Posterior cingulate gyrus (tissue), 11 donors: ENCODE measurements around the gene KCNH2.
"Not testable (repeated sequence)": the region's sequence is repeated elsewhere in the genome, so short reads cannot be mapped to it uniquely, and the experiment has no call there.

ENCODE experiments used
- DNase-seq, 10 donors: peaks; one replicate each; pipeline versions ENCODE4 v3.0.0 to v3.0.0-alpha.2; 2020 to 2021; ENCODE audit warnings: mixed read lengths in 3 of 10
- intact Hi-C: fragments of 100-400 bp; cut with DNase I; formaldehyde crosslinking; loops from one replicate; pipeline ENCODE4 v1.15.1; 2023

Gene KCNH2

DNA sequence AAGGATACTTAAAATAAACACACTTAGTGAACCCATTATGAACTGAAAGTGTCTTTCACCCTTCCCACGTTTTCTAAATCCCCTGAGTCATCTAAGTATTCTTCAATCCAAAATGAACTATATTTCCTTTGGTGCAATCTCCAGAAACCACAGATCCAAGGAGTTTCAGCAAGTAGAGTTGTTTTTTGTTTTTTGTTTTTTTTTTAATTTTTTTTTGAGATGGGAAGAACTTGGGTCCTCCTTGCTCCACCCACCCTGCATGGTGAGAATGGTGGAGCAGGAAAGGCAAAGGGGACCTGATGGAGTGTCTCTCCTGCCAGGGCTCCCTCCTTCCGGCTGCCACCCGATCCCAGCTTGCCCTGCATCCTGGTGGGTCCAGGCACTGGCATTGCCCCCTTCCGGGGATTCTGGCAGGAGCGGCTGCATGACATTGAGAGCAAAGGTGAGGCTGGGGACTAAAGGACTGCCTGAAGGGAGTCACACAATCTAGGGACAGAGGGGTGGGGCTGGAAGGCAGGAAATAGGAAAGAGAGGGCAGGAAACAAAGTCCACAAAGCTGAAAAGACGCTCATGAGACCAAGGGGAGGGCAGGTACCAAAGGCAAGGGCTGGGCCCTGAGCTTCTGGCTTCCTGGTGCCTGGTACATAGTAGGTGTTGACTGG is 34.0 kb upstream of the KCNH2 start:
- intact Hi-C loops, result no loop called here
- DNase-seq, result peak in 1 of 10 donors; percentile 70

- intact Hi-C loops, DNase-seq: not testable (repeated sequence)
These were observed 33.5 kb upstream of the KCNH2 start for GRCh38 chr7:151011616-151012015.

GRCh38 chr7:151011097-151011409 is 32.9 kb upstream of the KCNH2 start:
- no peak for DNase-seq
- intact Hi-C loops, result no loop called here

DNA sequence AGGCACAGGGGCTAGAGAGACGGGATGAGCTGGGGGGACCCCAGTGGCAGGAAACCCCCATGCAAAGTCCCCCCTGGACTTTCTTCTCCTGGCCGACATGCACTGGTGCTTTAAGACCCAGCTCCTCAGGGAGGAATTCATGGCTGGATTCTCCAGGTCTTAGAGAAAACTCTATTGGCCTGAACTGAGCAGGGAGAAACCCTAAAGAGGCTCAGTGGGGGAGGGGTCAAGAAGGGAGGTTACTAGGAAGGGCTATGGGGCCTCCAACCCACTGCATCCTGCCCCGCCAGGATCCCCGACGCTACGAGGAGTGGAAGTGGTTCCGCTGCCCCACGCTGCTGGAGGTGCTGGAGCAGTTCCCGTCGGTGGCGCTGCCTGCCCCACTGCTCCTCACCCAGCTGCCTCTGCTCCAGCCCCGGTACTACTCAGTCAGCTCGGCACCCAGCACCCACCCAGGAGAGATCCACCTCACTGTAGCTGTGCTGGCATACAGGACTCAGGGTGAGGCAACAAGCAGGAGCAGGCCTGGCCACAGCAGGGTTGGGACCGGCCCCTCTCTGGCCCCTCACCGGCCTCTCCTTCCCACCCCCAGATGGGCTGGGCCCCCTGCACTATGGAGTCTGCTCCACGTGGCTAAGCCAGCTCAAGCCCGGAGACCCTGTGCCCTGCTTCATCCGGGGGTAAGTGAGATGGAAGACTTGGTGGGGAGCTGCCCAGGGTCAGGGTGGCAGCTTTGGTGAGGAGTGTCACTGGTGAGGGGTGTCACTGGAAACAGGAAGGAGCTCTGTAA is 32.4 kb upstream of the KCNH2 start:
- intact Hi-C loops, result no loop called here
- peak in 1 of 10 donors; percentile 72 for DNase-seq

DNA sequence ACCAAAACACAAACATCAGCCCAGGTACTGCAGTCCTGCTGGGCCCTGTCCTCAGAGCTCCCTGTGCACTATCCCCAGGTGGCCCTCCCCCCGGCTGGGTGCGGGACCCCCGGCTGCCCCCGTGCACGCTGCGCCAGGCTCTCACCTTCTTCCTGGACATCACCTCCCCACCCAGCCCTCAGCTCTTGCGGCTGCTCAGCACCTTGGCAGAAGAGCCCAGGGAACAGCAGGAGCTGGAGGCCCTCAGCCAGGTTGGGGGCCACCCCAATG is 31.9 kb upstream of the KCNH2 start:
- no peak for DNase-seq
- intact Hi-C loops, result no loop called here

GRCh38 chr7:151009327-151010036 is 31.4 kb upstream of the KCNH2 start:
- no peak for DNase-seq
- intact Hi-C loops, result no loop called here

DNA sequence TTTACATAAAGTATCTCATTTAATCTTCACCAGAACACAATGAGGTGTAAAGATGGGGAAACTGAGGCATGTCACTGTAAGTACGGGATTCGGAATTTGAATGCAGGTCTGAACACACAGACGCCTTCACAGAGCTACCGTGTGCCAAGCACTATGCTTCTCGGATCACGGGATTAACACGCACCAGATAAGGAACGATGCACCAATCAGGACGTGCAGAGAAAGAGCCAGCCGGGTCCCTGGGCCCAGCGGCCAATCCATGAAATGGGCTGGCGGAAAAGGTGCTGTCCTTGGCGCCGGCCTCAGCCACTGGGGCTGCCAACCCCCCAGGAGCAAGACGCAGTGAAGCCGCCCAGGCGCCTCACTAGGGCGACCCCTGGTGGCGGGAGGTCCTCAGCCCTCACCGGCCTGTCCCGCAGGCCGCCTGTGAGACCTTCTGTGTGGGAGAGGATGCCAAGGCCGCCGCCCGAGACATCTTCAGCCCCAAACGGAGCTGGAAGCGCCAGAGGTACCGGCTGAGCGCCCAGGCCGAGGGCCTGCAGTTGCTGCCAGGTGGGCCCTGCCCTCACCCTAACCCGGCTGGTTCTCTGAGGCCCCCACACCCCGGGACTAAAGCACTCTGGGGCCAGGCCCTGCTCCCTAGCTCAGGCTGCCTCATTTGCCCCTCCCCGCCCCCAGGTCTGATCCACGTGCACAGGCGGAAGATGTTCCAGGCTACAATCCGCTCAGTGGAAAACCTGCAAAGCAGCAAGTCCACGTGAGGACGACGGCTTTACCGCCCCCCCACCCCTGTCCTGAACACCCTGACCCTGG is 30.6 kb upstream of the KCNH2 start:
- DNase-seq, result peak in 7 of 10 donors; percentile 37 to 93 (median 57)
- intact Hi-C loops, result no loop called here

GRCh38 chr7:151008143-151008510 is 30.0 kb upstream of the KCNH2 start:
- intact Hi-C loops, result no loop called here
- DNase-seq, result no peak

- intact Hi-C loops, result no loop called here
- DNase-seq, result peak in 1 of 10 donors; percentile 84
These were observed 29.4 kb upstream of the KCNH2 start for GRCh38 chr7:151007469-151007898.

DNA sequence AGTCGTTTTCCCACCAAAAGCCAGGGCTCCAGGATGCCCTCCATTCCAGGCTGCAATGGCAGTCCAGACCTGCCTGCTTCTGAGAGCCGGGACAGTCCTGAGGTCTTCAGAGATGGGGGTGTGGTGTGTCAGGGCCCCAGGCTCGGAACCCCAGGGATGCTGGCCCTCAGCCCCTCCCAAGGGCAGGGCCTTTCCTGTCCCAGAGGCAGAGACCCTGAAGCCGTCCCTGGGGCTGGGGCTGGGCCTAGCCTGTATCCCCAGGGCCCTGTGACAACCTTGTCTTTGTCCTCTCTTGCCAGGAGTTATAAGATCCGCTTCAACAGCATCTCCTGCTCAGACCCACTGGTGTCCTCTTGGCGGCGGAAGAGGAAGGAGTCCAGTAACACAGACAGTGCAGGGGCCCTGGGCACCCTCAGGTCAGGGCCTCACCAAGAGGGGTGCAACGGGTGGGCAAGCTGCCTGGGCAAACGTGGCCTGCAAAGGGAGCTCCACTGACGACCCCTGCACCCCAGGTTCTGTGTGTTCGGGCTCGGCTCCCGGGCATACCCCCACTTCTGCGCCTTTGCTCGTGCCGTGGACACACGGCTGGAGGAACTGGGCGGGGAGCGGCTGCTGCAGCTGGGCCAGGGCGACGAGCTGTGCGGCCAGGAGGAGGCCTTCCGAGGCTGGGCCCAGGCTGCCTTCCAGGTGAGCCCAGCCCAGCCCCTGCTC is 28.6 kb upstream of the KCNH2 start:
- intact Hi-C loops, result no loop called here
- DNase-seq, result peak in 2 of 10 donors; percentile 64 to 79

DNA sequence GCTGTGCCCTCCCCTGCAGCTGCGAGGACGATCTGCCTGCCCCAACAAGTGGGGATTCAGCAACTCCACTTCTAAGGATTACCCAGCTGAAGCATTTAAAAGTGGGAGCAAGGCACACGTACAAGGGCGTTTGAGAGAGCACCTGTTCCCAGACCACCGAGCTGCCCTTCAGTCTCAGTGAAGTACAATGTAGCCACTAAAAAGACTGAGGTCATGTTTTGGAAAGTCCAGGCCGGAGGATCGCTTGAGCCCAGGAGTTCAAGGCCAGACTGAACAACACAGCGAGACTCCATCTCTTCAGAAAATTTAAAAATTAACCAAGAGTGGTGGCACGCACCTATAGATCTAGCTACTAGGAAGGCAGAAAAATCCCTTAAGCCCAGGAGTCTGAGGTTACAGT is 27.4 kb upstream of the KCNH2 start:
- intact Hi-C loops, result no loop called here
- DNase-seq, result no peak

- DNase-seq, result no peak
These were observed 25.5 kb upstream of the KCNH2 start for GRCh38 chr7:151003572-151003971.

DNA sequence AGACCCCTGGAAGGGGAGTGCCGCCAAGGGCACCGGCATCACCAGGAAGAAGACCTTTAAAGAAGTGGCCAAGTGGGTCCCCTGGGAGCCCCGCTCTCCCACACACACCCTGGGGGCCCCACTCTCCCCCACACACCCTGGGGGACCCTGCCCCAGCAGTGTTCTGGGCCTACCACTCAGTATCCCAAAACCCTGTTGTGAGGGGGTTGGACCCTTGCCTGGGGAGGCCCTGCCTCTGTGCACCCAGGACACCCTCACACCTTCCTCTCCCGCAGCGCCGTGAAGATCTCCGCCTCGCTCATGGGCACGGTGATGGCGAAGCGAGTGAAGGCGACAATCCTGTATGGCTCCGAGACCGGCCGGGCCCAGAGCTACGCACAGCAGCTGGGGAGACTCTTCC is 23.4 kb upstream of the KCNH2 start:
- peak in 1 of 10 donors; percentile 51 for DNase-seq
- intact Hi-C loops, result no loop called here

More at GRCh38 chr7:151003572-151003971, 25.5 kb upstream of the KCNH2 start:
- intact Hi-C loops, result no loop called here

GRCh38 chr7:151000897-151001495 is 22.9 kb upstream of the KCNH2 start:
- peak in 1 of 10 donors; percentile 62 for DNase-seq
- intact Hi-C loops, result no loop called here

DNA sequence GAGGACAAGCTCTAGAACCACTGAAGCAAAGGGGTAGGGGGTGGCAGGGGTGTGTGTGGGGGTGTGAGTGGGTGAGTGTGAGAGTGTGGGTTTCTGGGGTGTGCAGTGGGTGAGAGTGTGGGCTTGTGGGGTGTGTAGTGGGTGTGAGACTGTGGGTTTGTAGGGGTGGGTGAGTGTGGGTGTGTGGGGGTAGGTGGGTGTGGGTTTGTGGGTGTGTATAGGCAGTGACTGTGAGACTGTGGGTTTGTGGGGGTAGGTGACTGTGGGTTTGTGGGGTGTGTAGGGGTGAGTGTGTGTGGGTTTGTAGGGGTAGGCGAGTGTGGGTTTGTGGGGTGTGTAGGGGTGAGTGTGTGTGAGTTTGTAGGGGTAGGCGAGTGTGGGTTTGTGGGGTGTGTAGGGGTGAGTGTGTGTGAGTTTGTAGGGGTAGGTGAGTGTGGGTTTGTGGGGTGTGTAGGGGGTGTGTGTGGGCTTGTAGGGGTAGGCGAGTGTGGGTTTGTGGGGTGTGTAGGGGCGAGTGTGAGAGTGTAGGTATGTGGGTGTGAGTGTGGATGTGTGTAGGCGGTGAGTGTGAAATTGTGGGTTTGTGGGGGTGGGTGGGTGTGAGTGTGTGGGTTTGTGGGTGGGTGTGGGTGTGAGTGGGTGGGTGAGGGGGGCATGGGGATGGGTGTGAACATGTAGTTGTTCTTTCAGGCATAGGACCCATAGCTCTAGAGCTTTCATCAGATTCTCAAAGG is 21.5 kb upstream of the KCNH2 start:
- intact Hi-C loops, result no loop called here
- no peak for DNase-seq

- peak in 1 of 10 donors; percentile 62 for DNase-seq
- intact Hi-C loops, result no loop called here
These were observed 20.9 kb upstream of the KCNH2 start for GRCh38 chr7:150999001-150999400.

DNA sequence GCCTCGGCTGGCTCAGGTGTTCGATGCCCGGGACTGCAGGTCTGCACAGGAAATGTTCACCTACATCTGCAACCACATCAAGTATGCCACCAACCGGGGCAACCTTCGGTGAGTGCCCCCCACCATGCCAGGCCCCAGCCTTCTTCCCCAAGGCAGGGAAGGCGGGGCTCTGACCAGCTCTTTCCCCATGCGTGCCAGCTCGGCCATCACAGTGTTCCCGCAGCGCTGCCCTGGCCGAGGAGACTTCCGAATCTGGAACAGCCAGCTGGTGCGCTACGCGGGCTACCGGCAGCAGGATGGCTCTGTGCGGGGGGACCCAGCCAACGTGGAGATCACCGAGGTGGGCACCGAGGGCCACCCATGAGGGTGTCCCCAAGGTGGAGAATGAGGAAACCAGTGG is 20.2 kb upstream of the KCNH2 start:
- intact Hi-C loops, result no loop called here
- peak in 1 of 10 donors; percentile 74 for DNase-seq

DNA sequence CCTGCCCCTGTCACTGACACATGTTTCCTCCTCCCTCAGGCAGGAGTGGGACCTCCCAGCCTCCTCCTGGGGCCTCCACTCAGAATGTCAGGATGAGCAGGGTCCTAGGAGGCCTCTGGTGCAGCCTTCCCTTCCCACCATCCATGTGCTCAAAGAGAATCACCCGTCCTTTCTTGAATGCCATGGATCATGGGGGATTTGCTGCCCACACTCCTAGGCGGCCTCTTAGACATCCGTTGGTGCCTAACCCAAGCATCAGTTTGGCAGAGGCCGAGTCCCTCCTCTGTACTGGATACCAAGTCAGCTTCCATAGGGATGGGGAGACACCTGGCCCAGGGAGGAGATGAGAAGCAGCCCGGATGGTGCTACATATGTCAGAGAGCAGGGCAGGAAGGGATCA is 19.7 kb upstream of the KCNH2 start:
- intact Hi-C loops, result no loop called here
- peak in 1 of 10 donors; percentile 57 for DNase-seq

DNA sequence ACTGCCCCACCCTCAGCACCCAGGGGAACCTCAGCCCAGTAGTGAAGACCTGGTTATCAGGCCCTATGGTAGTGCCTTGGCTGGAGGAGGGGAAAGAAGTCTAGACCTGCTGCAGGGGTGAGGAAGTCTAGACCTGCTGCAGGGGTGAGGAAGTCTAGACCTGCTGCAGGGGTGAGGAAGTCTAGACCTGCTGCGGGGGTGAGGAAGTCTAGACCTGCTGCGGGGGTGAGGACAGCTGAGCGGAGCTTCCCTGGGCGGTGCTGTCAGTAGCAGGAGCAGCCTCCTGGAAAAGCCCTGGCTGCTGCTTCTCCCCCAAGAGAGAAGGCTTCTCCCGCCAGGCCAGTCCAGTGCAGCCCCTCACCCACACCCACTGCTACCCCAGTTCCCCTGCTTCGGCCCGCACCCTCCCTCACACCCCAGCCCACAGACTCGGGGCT is 19.0 kb upstream of the KCNH2 start:
- intact Hi-C loops, result no loop called here
- DNase-seq, result no peak
